ENCODE measurements around the gene EPB41. TPM values are rescaled to one million over a fixed set of nuclear protein-coding genes. Genes with fewer than 3 reads are reported as not detected.

Gene EPB41
- total RNA-seq, 1 donor from 2014 or later = 82.9 TPM

- TF ChIP-seq CTCF (conservative IDR thresholded peaks at IDR 0.05) = no peak
- peaks cover 23% of the 10 kb centered on the region for H3K4me1 Mint-ChIP-seq (ENCODE audit: unreplicated experiment)
- DNase-seq (ENCODE audit: extremely low spot score, unreplicated experiment) = no peak
- no peaks in the 10 kb centered on the region for H3K27me3 Mint-ChIP-seq
- H3K27ac Mint-ChIP-seq = peak overlapping the region; percentile 42
- peaks cover 9% of the 10 kb centered on the region for H3K36me3 Mint-ChIP-seq
- no peak overlapping the region for H3K4me3 Mint-ChIP-seq
- no peaks in the 10 kb centered on the region for H3K9me3 Mint-ChIP-seq
Observed at GRCh38 chr1:28973596-28974421, 59.4 kb downstream of the EPB41 start.

- Mint-ChIP-seq H3K27me3 (no peaks in the 10 kb centered on the region), H3K9me3 (no peaks in the 10 kb centered on the region), H3K4me3 (no peak overlapping the region), H3K27ac (peak overlapping the region; percentile 42), H3K36me3 (peaks cover 9% of the 10 kb centered on the region), H3K4me1 (ENCODE audit: unreplicated experiment) (peaks cover 23% of the 10 kb centered on the region)
- no peak for DNase-seq (ENCODE audit: extremely low spot score, unreplicated experiment)
- TF ChIP-seq CTCF (conservative IDR thresholded peaks at IDR 0.05) = no peak
Observed at GRCh38 chr1:28974432-28974831, 60.1 kb downstream of the EPB41 start.

GRCh38 chr1:28976248-28976647 lies 61.9 kb downstream of the EPB41 start:
- no peak for DNase-seq (ENCODE audit: extremely low spot score, unreplicated experiment)
- Mint-ChIP-seq H3K36me3 (peaks cover 13% of the 10 kb centered on the region), H3K9me3 (no peaks in the 10 kb centered on the region), H3K4me3 (no peak overlapping the region), H3K27me3 (no peaks in the 10 kb centered on the region), H3K27ac (no peak overlapping the region), H3K4me1 (ENCODE audit: unreplicated experiment) (peaks cover 23% of the 10 kb centered on the region)
- TF ChIP-seq CTCF (conservative IDR thresholded peaks at IDR 0.05) = no peak

- Mint-ChIP-seq H3K4me3 (no peak overlapping the region), H3K27ac (no peak overlapping the region), H3K27me3 (no peaks in the 10 kb centered on the region), H3K4me1 (ENCODE audit: unreplicated experiment) (peaks cover 12% of the 10 kb centered on the region), H3K36me3 (peaks cover 10% of the 10 kb centered on the region), H3K9me3 (no peaks in the 10 kb centered on the region)
- no peak for TF ChIP-seq CTCF (conservative IDR thresholded peaks at IDR 0.05)
- DNase-seq (ENCODE audit: extremely low spot score, unreplicated experiment) = no peak
Observed at GRCh38 chr1:28981210-28981609, 66.8 kb downstream of the EPB41 start.

GRCh38 chr1:28982198-28982597 lies 67.8 kb downstream of the EPB41 start:
- Mint-ChIP-seq H3K36me3 (peaks cover 10% of the 10 kb centered on the region), H3K9me3 (no peaks in the 10 kb centered on the region), H3K27me3 (no peaks in the 10 kb centered on the region), H3K4me1 (ENCODE audit: unreplicated experiment) (peaks cover 14% of the 10 kb centered on the region), H3K27ac (no peak overlapping the region), H3K4me3 (no peak overlapping the region)
- no peak for DNase-seq (ENCODE audit: extremely low spot score, unreplicated experiment)
- no peak for TF ChIP-seq CTCF (conservative IDR thresholded peaks at IDR 0.05)
